Measurements from ENCODE around the gene GLT1D1. TPM values are rescaled to one million over a fixed set of nuclear protein-coding genes. Genes with fewer than 3 reads are reported as not detected.

GLT1D1 gene
- total and polyA plus RNA-seq, 2 of the 8 experiments (the other 6 are each of a cell fraction or from before 2014, with no cell fraction given) = 1.5 to 3.6 TPM

- no peaks in the 10 kb centered on the region for H3K4me1 ChIP-seq (replicated peaks in 1 of 4; ENCODE audit: control insufficient read depth in 3 of 4, insufficient read depth in 4 of 4, low read length in 3 of 4)
- H2BK15ac ChIP-seq (ENCODE audit: low read length) = no peak overlapping the region
- no peak overlapping the region for H3K27ac ChIP-seq (ENCODE audit: low read depth, low read length)
- CTCF ChIA-PET (ENCODE audit: partially characterized antibody) = interaction anchor here (0.5 to 1.1 kb wide), 2 partner anchors 23 to 127 kb away, joined by 3 read pairs; no protein-coding TSS in a partner anchor
- H4K20me1 ChIP-seq (replicated peaks in 1 of 2; ENCODE audit: control insufficient read depth in 1 of 2, insufficient read depth in 2 of 2, low read length in 2 of 2) = no peaks in the 10 kb centered on the region
- no peak overlapping the region for H2BK120ac ChIP-seq (replicated peaks; ENCODE audit: low read depth, low read length)
- no peak for FAIRE-seq
- no peak overlapping the region for H2BK12ac ChIP-seq (ENCODE audit: low read depth, low read length)
- no peak overlapping the region for H3K4ac ChIP-seq (replicated peaks; ENCODE audit: insufficient read length, low read depth, low read length)
- no peak overlapping the region for H2AK5ac ChIP-seq (ENCODE audit: low read depth, low read length)
- no peak overlapping the region for H3K4me2 ChIP-seq (ENCODE audit: insufficient read depth in 1 of 2, low read depth in 2 of 2, low read length in 2 of 2)
- 92% methylated on average over 4 of the region's 4 CpGs; no CpG with 5 or more reads in 1 of the 2 experiments for WGBS, 2 experiments (ENCODE audit: extremely low coverage in 1 of 2, insufficient coverage in 1 of 2, insufficient read length in 1 of 2, insufficient replicate concordance in 2 of 2, low coverage in 1 of 2, low lambda C conversion rate in 2 of 2, missing lambda C conversion rate in 1 of 2)
- no peak overlapping the region for H3K14ac ChIP-seq (ENCODE audit: insufficient read length)
- no peak overlapping the region for H4K8ac ChIP-seq (ENCODE audit: extremely low read depth, insufficient read depth, low read length)
- H4K91ac ChIP-seq (replicated peaks; ENCODE audit: insufficient read length, low read length) = no peak overlapping the region
- no peak overlapping the region for H3K18ac ChIP-seq (ENCODE audit: extremely low read depth, low read length)
- H3K56ac ChIP-seq (replicated peaks; ENCODE audit: insufficient read length, low read depth, low read length) = no peak overlapping the region
- H4K5ac ChIP-seq (ENCODE audit: insufficient read length, low read depth, low read length) = no peak overlapping the region
- H3K23me2 ChIP-seq (ENCODE audit: low read depth, low read length) = no peaks in the 10 kb centered on the region
- H3K36me3 ChIP-seq (ENCODE audit: control insufficient read depth in 2 of 4, insufficient read depth in 4 of 4, low read length in 3 of 4) = no peaks in the 10 kb centered on the region; a peak in 1 of 8 replicates
- H2BK5ac ChIP-seq (ENCODE audit: low read depth, low read length) = no peak overlapping the region
- no peaks in the 10 kb centered on the region for H3K79me2 ChIP-seq (ENCODE audit: control insufficient read depth in 1 of 2, insufficient read depth in 2 of 2, low read length in 2 of 2)
- POLR2A ChIA-PET (ENCODE audit: partially characterized antibody) = no interaction called here
- no peaks in the 10 kb centered on the region for H3K27me3 ChIP-seq (replicated peaks in 1 of 4; ENCODE audit: control insufficient read depth in 3 of 4, extremely low read depth in 1 of 4, insufficient read depth in 3 of 4, low read length in 3 of 4)
- DNase-seq (ENCODE audit: low read depth in 1 of 2, low spot score in 2 of 2) = no peak
- H3K23ac ChIP-seq (ENCODE audit: insufficient read length) = no peak overlapping the region
- no peak overlapping the region for H2BK20ac ChIP-seq (ENCODE audit: low read length)
- no peak overlapping the region for H2AFZ ChIP-seq (ENCODE audit: low read length)
- H3K9ac ChIP-seq (replicated peaks in 1 of 4; ENCODE audit: extremely low read depth in 1 of 4, low read depth in 3 of 4, low read length in 3 of 4) = no peak overlapping the region
- no peaks in the 10 kb centered on the region for H3K9me3 ChIP-seq (ENCODE audit: insufficient read depth in 2 of 2, low read depth in 1 of 2, low read length in 1 of 2)
- H3K4me3 ChIP-seq (ENCODE audit: extremely low read depth in 1 of 4, insufficient read depth in 2 of 4, low read depth in 3 of 4, low read length in 4 of 4) = no peak overlapping the region
- no peaks in the 10 kb centered on the region for H3K79me1 ChIP-seq (ENCODE audit: low read depth, low read length)
- no peak for TF ChIP-seq PHF8 (conservative IDR thresholded peaks at IDR 0.05; ENCODE audit: low read depth, low read length)
- TF ChIP-seq KDM5A (IDR thresholded peaks at IDR 0.05; ENCODE audit: low read length) = no peak
- TF ChIP-seq NRF1 (IDR thresholded peaks at IDR 0.05; ENCODE audit: low read depth, low read length) = no peak
- TF ChIP-seq SP4 (IDR thresholded peaks at IDR 0.05; ENCODE audit: low read length) = no peak
- TF ChIP-seq SP1 (IDR thresholded peaks at IDR 0.05; ENCODE audit: low read depth, low read length) = no peak
- no peak for TF ChIP-seq MAX (IDR thresholded peaks at IDR 0.05)
Observed at GRCh38 chr12:128916425-128916824, 63.1 kb downstream of the GLT1D1 start.

Measured in H1 (cell line).